ENCODE measurements around the gene ITGA5. TPM values are rescaled to one million over a fixed set of nuclear protein-coding genes. Genes with fewer than 3 reads are reported as not detected.
A peak's percentile ranks its signal among the peaks of the same experiment; 100 is the strongest.

Gene ITGA5
- total RNA-seq, 2 donors from 2014 or later = 7.8 to 120 TPM

DNA sequence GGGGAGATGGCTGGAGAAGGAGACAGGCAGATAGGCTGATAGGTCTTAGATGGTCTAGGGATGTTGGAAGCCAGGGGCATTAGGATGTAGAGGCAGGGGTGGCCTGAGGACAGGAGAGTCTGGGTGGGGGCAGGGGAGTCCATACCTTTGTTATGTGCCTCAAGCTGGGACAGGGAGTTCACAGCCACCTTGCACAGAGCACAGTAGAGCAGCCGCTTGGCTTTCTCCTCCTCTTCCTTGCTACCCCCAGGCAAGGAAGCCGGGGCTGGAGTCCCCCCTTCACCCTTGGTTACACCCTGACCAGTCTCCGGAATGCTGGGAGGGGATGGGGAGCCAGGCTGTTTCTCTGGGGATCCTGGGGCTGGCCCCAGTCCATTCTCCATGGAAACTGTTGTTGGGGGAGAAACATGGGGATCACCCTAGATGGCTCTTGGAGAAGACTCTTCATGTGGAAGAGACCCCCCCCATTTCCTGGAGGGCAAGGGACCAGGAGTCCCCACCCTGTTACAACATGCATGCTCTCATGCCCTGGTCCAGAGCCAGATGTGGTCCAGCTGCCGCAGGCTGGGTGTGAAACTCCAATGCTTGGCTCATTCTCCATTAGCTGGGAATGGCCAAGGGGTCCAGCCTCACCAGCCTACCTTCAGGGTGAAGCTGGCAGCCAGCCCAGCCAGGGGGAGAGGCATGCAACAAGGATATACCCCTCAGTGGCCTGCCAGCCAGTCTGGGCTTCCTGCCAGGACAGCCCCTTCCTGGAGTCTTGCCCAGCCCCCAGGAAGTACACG lies 47.5 kb downstream of the ITGA5 start:
- peak; percentile 54 for DNase-seq
- intact Hi-C loops (cut with DNase I) = no loop called here
- peaks cover 11% of the 10 kb centered on the region for H3K4me1 ChIP-seq
- H3K27ac ChIP-seq = peak overlapping the region; percentile 36
- no peak overlapping the region for H3K4me3 ChIP-seq
- no peak overlapping the region for H3K9ac ChIP-seq (ENCODE audit: low read depth in 2 of 2, low read length in 2 of 2)
- H3K9me3 ChIP-seq = no peaks in the 10 kb centered on the region
- H3K36me3 ChIP-seq = no peaks in the 10 kb centered on the region
- no peak for TF ChIP-seq CTCF (IDR thresholded peaks at IDR 0.05)
- H3K27me3 ChIP-seq = no peaks in the 10 kb centered on the region

DNA sequence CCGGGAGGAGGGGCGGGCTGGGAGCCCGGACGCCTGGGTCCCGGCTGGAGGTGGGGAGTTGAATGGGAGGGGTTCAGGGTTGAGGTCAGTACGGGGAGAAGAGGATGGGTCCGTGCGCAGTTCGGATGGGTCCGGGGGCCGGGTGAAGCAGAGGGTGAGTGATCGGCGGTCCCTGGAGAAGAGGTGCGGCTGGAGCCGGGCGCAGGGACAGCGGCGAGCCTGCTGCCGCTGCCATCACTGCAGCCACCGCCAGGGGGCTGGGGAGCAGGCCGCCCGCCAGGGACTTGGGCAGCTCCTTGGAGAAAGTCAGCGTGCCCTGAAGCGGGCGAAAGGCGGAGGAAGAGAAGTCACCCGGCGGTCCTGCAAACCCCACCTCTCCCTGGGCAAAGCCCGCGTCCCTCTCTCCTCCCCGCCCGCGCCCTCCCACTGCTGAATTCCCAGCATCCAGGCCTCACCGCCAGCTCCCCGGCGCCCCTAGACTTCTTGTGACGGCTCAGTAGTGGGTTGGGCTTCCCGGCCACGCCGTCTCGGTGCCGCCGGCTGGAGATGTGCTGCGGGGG lies 48.8 kb downstream of the ITGA5 start:
- Histone ChIP-seq H3K9ac (ENCODE audit: low read depth in 2 of 2, low read length in 2 of 2) (peak overlapping the region in 1 of 2 donors; percentile 53), H3K4me3 (peak overlapping the region; percentile 27), H3K36me3 (no peaks in the 10 kb centered on the region), H3K4me1 (peaks cover 11% of the 10 kb centered on the region), H3K27me3 (no peaks in the 10 kb centered on the region), H3K27ac (peak overlapping the region; percentile 29), H3K9me3 (no peaks in the 10 kb centered on the region)
- DNase-seq = peak; percentile 81
- peak; percentile 59 for TF ChIP-seq CTCF (IDR thresholded peaks at IDR 0.05)
- intact Hi-C loops (cut with DNase I) = no loop called here

DNA sequence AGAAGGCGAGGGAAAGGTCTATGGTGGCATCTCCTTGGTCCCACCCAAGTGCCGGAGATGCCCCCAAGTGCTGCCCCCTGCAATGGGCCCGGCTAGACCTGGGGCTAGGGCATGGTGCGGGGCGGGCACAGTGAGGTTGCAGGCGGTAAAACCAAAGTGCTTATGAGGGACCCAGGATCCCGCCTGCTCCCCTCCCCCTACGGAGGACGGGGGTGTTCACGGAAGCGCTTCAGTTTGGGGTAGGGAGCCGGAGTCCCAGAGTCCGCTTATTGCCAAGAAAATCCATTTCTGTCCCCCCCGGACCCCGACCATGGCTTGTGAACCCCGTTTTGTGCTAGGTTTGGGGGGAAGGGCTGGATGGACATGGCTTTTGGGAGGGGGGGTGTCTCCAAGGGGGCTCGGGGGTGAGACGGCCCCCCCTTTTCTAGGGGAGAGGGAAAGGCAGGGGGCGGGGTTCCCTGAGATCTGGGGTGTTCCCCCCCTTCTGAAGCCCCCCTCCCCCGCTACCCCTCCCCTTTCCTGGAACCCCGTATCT lies 49.4 kb downstream of the ITGA5 start:
- no peaks in the 10 kb centered on the region for H3K27me3 ChIP-seq
- H3K27ac ChIP-seq = peak overlapping the region; percentile 2
- H3K4me1 ChIP-seq = peaks cover 11% of the 10 kb centered on the region
- no peak for DNase-seq
- intact Hi-C loops (cut with DNase I) = no loop called here
- H3K9ac ChIP-seq (ENCODE audit: low read depth in 2 of 2, low read length in 2 of 2) = peak overlapping the region; percentile 6 to 28
- TF ChIP-seq CTCF (IDR thresholded peaks at IDR 0.05) = no peak
- peak overlapping the region; percentile 27 for H3K4me3 ChIP-seq
- no peaks in the 10 kb centered on the region for H3K36me3 ChIP-seq
- H3K9me3 ChIP-seq = no peaks in the 10 kb centered on the region

- Histone ChIP-seq H3K4me1 (peaks cover 11% of the 10 kb centered on the region), H3K36me3 (no peaks in the 10 kb centered on the region), H3K9ac (ENCODE audit: low read depth in 2 of 2, low read length in 2 of 2) (peak overlapping the region; percentile 28 to 65), H3K9me3 (no peaks in the 10 kb centered on the region), H3K27ac (peak overlapping the region; percentile 2), H3K4me3 (no peak overlapping the region), H3K27me3 (no peaks in the 10 kb centered on the region)
- intact Hi-C loops (cut with DNase I) = no loop called here
- DNase-seq = peak; percentile 94
- TF ChIP-seq CTCF (IDR thresholded peaks at IDR 0.05) = peak; percentile 73
These were observed 50.1 kb downstream of the ITGA5 start for GRCh38 chr12:54368709-54369596.

GRCh38 chr12:54368025-54368708 lies 50.9 kb downstream of the ITGA5 start:
- no peaks in the 10 kb centered on the region for H3K27me3 ChIP-seq
- H3K36me3 ChIP-seq = no peaks in the 10 kb centered on the region
- H3K4me1 ChIP-seq = peaks cover 11% of the 10 kb centered on the region
- no peaks in the 10 kb centered on the region for H3K9me3 ChIP-seq
- DNase-seq = no peak
- TF ChIP-seq CTCF (IDR thresholded peaks at IDR 0.05) = no peak
- H3K9ac ChIP-seq (ENCODE audit: low read depth in 2 of 2, low read length in 2 of 2) = peak overlapping the region in 1 of 2 donors; percentile 19
- no peak overlapping the region for H3K27ac ChIP-seq
- H3K4me3 ChIP-seq = no peak overlapping the region
- intact Hi-C loops (cut with DNase I) = no loop called here
